HG03571 (cell line): ENCODE results near the gene CDKN2D.
"Not testable (repeated sequence)": the region's sequence is repeated elsewhere in the genome, so short reads cannot be mapped to it uniquely, and the experiment has no call there.

Experiments used
- ATAC-seq: cut with Tn5 transposase; IDR thresholded peaks from one replicate; pipeline ENCODE4 v1.9.1; 2021; ENCODE audit not compliant: unreplicated experiment

CDKN2D gene

GRCh38 chr19:10552510-10553053 is 16.2 kb downstream of the CDKN2D start:
- ATAC-seq = no peak

- ATAC-seq = no peak
Observed at GRCh38 chr19:10551698-10552301, 17.0 kb downstream of the CDKN2D start.

- not testable (repeated sequence) for ATAC-seq
Observed at GRCh38 chr19:10551006-10551405, 17.8 kb downstream of the CDKN2D start.

- no peak for ATAC-seq
Observed at GRCh38 chr19:10550336-10550735, 18.4 kb downstream of the CDKN2D start.

GRCh38 chr19:10549733-10550132 is 19.0 kb downstream of the CDKN2D start:
- ATAC-seq = no peak

GRCh38 chr19:10548746-10549276 is 20.0 kb downstream of the CDKN2D start:
- no peak for ATAC-seq

GRCh38 chr19:10546817-10547216 is 22.0 kb downstream of the CDKN2D start:
- ATAC-seq = no peak

- ATAC-seq = no peak
Observed at GRCh38 chr19:10544753-10545251, 24.0 kb downstream of the CDKN2D start.

- ATAC-seq = peak; percentile 19
Observed at GRCh38 chr19:10544242-10544752, 24.5 kb downstream of the CDKN2D start.

- ATAC-seq = peak; percentile 48
Observed at GRCh38 chr19:10543420-10544241, 25.1 kb downstream of the CDKN2D start, which contains the start of gene ATG4D. TSS of gene ATG4D (plus strand) at chr19:10543904. CDS start at chr19:10544091, 187 bp downstream.

GRCh38 chr19:10543059-10543419 is 25.7 kb downstream of the CDKN2D start:
- no peak for ATAC-seq

GRCh38 chr19:10539016-10539415 is 29.8 kb downstream of the CDKN2D start:
- ATAC-seq = not testable (repeated sequence)

- no peak for ATAC-seq
Observed at GRCh38 chr19:10538204-10538983, 30.4 kb downstream of the CDKN2D start.

GRCh38 chr19:10537668-10538067 is 31.1 kb downstream of the CDKN2D start:
- ATAC-seq = no peak

GRCh38 chr19:10535613-10536012 is 33.2 kb downstream of the CDKN2D start:
- no peak for ATAC-seq

- no peak for ATAC-seq
Observed at GRCh38 chr19:10533646-10534386, 35.0 kb downstream of the CDKN2D start.

- ATAC-seq = no peak
Observed at GRCh38 chr19:10532457-10532856, 36.3 kb downstream of the CDKN2D start.

GRCh38 chr19:10526887-10527286 is 41.9 kb downstream of the CDKN2D start:
- ATAC-seq = not testable (repeated sequence)

GRCh38 chr19:10525636-10526035 is 43.1 kb downstream of the CDKN2D start:
- ATAC-seq = no peak

GRCh38 chr19:10523135-10523636 is 45.6 kb downstream of the CDKN2D start:
- no peak for ATAC-seq
